Measurements from ENCODE around the gene ASCC1. TPM values are rescaled to one million over a fixed set of nuclear protein-coding genes. Genes with fewer than 3 reads are reported as not detected.
A peak's percentile ranks its signal among the peaks of the same experiment; 100 is the strongest.

ASCC1 gene
- total RNA-seq, 1 donor from 2014 or later: 34.1 TPM

GRCh38 chr10:72077275-72077990, 138.6 kb downstream of the ASCC1 start:
- peaks cover 62% of the 10 kb centered on the region for H3K4me1 Mint-ChIP-seq
- no peak for DNase-seq
- H3K4me3 Mint-ChIP-seq: no peak overlapping the region
- peak overlapping the region; percentile 70 for H3K27ac Mint-ChIP-seq
- intact Hi-C loops (cut with micrococcal nuclease): no loop called here
- H3K9me3 Mint-ChIP-seq: no peaks in the 10 kb centered on the region
- no peaks in the 10 kb centered on the region for H3K27me3 Mint-ChIP-seq
- peaks cover 34% of the 10 kb centered on the region for H3K36me3 Mint-ChIP-seq (ENCODE audit: low read depth)

- Mint-ChIP-seq H3K4me1 (peaks cover 58% of the 10 kb centered on the region), H3K27me3 (no peaks in the 10 kb centered on the region), H3K9me3 (no peaks in the 10 kb centered on the region), H3K27ac (peak overlapping the region; percentile 68), H3K36me3 (ENCODE audit: low read depth) (peaks cover 39% of the 10 kb centered on the region), H3K4me3 (no peak overlapping the region)
- intact Hi-C loops (cut with micrococcal nuclease): no loop called here
- DNase-seq: no peak
Observed at GRCh38 chr10:72076756-72077155, 139.3 kb downstream of the ASCC1 start.

DNA sequence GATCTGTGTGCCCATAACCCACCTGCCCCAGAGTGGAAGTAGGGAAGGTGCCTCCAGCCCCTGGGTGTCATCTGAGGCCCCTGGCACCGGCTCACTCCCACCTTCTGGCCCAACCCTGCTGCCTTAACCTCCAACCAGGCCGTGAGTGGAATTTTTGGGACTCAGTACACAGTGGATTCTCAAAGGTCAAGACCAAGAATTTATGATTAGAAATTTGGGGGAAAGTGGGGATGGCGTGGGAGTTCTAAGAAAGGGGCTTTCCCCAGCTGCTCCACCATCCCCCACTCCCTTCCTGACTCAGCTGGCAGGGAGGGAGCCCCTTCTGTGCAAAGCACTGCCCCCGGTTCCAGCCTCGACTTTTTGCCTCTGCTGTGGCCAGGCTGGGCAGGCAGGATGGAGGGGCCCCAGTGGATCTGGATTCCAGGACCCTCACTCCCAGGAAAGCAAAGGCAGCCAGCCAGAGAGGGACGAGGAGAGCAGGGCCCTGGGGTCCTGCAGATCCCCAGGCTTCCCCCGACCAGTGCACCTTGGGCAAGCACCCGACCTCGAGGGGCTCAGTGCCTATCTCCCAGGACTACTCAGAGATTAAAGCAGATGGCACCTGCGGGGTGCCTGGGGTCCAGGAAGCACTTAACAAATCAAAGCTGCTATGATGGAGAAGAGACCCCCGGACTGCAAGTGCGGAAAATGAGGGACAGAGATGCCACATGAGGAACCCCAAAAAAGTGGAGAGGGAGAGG, 140.5 kb downstream of the ASCC1 start:
- Mint-ChIP-seq H3K27me3 (no peaks in the 10 kb centered on the region), H3K4me1 (peaks cover 52% of the 10 kb centered on the region), H3K4me3 (peak overlapping the region; percentile 7), H3K9me3 (no peaks in the 10 kb centered on the region), H3K36me3 (ENCODE audit: low read depth) (peaks cover 39% of the 10 kb centered on the region), H3K27ac (peak overlapping the region; percentile 76)
- no peak for DNase-seq
- intact Hi-C loops (cut with micrococcal nuclease): loop anchor here (2.0 kb wide), 1 partner anchor 41 kb away; no protein-coding TSS in a partner anchor

- DNase-seq: no peak
- peaks cover 42% of the 10 kb centered on the region for H3K36me3 Mint-ChIP-seq (ENCODE audit: low read depth)
- intact Hi-C loops (cut with micrococcal nuclease): loop anchor here (2.0 kb wide), 1 partner anchor 40 kb away; no protein-coding TSS in a partner anchor
Observed at GRCh38 chr10:72074574-72075375, 141.3 kb downstream of the ASCC1 start.

GRCh38 chr10:72073708-72074573, 142.1 kb downstream of the ASCC1 start:
- Mint-ChIP-seq H3K4me1 (peaks cover 45% of the 10 kb centered on the region), H3K27ac (peak overlapping the region; percentile 78), H3K4me3 (no peak overlapping the region), H3K27me3 (no peaks in the 10 kb centered on the region), H3K36me3 (ENCODE audit: low read depth) (peaks cover 48% of the 10 kb centered on the region), H3K9me3 (no peaks in the 10 kb centered on the region)
- intact Hi-C loops (cut with micrococcal nuclease): loop anchor here (2.0 kb wide), 1 partner anchor 39 kb away; no protein-coding TSS in a partner anchor
- DNase-seq: no peak

More at GRCh38 chr10:72074574-72075375, 141.3 kb downstream of the ASCC1 start:
- Mint-ChIP-seq H3K27me3 (no peaks in the 10 kb centered on the region), H3K4me1 (peaks cover 47% of the 10 kb centered on the region), H3K9me3 (no peaks in the 10 kb centered on the region), H3K4me3 (no peak overlapping the region), H3K27ac (peak overlapping the region; percentile 76)

DNA sequence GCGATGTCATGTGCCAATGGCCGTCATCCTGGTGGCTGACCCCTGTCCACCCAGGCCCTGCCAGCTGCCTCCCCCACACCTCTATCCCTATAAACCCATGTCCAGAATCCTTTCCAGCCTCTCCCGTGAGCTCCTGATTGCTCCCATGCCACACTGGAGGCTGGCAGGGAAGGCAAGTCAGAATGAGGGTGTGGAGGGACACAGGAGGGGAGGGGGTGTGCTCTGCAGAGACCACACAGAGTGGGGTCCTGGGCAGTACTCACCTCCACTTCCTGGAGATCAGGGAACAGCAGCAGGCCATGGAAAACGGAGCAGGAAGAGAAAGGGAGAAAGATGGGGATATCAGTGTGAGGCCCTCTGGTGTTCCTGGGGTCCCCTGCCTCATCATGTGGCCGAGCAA, 143.4 kb downstream of the ASCC1 start:
- Mint-ChIP-seq H3K9me3 (no peaks in the 10 kb centered on the region), H3K27me3 (no peaks in the 10 kb centered on the region), H3K27ac (no peak overlapping the region), H3K4me1 (peaks cover 36% of the 10 kb centered on the region), H3K4me3 (no peak overlapping the region), H3K36me3 (ENCODE audit: low read depth) (peaks cover 49% of the 10 kb centered on the region)
- intact Hi-C loops (cut with micrococcal nuclease): no loop called here
- DNase-seq: no peak

DNA sequence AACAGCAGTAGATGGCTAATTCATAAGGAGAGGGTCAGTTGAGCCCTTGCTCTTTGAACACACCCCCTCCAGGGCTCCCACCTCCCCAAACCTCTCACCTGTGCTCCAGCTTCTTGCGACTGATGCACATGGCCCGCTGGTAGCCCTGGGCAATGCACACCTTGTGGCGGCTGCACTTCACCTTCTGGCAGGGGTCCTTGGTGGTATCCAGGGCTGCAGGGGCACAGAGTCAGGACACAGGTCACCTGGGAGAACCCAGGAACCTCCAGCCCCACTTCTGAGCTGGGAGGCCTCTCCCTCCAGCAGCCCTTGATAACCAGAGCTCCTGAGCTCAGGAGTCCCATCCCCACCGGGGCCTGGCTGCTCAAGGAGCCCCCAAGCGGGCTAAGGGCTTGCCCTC, 144.0 kb downstream of the ASCC1 start:
- H3K27ac Mint-ChIP-seq: no peak overlapping the region
- intact Hi-C loops (cut with micrococcal nuclease): no loop called here
- H3K27me3 Mint-ChIP-seq: no peaks in the 10 kb centered on the region
- no peaks in the 10 kb centered on the region for H3K9me3 Mint-ChIP-seq
- DNase-seq: no peak
- H3K36me3 Mint-ChIP-seq (ENCODE audit: low read depth): peaks cover 51% of the 10 kb centered on the region
- H3K4me1 Mint-ChIP-seq: peaks cover 31% of the 10 kb centered on the region
- no peak overlapping the region for H3K4me3 Mint-ChIP-seq

- Mint-ChIP-seq H3K4me3 (no peak overlapping the region), H3K36me3 (ENCODE audit: low read depth) (peaks cover 57% of the 10 kb centered on the region), H3K27ac (peak overlapping the region; percentile 68), H3K27me3 (no peaks in the 10 kb centered on the region), H3K9me3 (no peaks in the 10 kb centered on the region), H3K4me1 (peaks cover 17% of the 10 kb centered on the region)
- DNase-seq: no peak
- intact Hi-C loops (cut with micrococcal nuclease): no loop called here
Observed at GRCh38 chr10:72069751-72070526, 146.1 kb downstream of the ASCC1 start.

DNA sequence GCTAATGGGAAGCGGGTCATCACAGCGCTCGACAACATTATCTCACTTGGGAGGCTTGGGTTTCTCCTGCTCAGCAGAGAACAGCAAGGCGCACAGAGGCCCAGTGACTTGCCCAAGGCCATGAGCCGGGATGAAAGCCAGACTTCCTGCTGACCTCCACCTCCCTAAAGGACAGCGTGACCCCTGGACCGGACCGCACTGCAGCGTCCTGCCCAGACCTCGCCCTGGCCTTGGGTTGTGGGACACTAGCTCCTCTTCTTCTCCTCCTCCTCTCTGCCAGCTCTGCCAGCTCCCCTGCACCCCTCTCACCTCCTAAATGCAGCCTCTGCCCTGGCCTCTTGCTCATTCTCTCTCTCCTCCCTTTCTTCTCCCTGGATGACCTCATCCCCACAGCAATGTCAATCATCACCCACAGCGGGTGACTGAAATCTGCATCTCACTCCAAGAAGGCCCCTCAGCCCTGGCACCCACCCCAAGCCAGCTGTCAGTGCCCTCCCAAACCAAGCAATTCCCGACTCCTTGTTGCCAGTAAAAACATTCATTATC, 147.1 kb downstream of the ASCC1 start:
- Mint-ChIP-seq H3K9me3 (no peaks in the 10 kb centered on the region), H3K27ac (peak overlapping the region; percentile 16), H3K36me3 (ENCODE audit: low read depth) (peaks cover 58% of the 10 kb centered on the region), H3K4me3 (no peak overlapping the region), H3K4me1 (peaks cover 14% of the 10 kb centered on the region), H3K27me3 (no peaks in the 10 kb centered on the region)
- intact Hi-C loops (cut with micrococcal nuclease): no loop called here
- DNase-seq: no peak

DNA sequence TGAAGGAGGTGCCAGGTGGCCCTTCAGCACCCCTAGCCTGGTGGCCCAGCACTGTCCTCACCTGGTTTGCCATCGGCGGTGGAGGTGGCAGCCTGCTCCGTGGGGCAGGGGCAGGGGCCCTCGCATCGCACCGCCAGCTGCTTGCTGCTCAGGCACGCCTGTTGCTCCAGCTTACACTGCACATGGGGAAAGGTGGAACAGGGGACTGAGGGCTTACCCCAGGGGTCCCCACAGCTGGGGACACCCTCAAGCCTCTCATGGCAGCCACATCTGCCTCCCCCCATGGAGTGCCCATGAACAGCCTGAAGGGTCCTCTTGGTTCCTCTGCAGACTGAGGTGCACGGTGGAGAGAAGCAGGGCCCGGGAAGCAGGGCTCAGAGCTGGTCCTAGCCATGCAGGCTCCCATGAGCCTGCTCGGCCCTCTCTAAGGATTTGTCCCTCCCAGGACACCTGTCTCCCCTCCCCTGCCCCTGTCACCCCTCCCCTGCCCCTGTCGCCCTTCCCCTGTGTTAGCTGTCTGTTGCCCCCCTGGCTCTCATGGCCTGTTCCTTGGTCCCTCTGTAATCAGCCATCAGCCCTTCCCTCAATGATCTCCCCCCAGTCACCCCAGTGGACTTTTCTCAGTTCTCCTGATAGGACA, 147.8 kb downstream of the ASCC1 start:
- no peaks in the 10 kb centered on the region for H3K9me3 Mint-ChIP-seq
- H3K27me3 Mint-ChIP-seq: no peaks in the 10 kb centered on the region
- DNase-seq: no peak
- intact Hi-C loops (cut with micrococcal nuclease): no loop called here
- peaks cover 10% of the 10 kb centered on the region for H3K4me1 Mint-ChIP-seq
- peaks cover 56% of the 10 kb centered on the region for H3K36me3 Mint-ChIP-seq (ENCODE audit: low read depth)
- H3K4me3 Mint-ChIP-seq: no peak overlapping the region
- no peak overlapping the region for H3K27ac Mint-ChIP-seq

GRCh38 chr10:72067463-72068125, 148.5 kb downstream of the ASCC1 start:
- intact Hi-C loops (cut with micrococcal nuclease): no loop called here
- Mint-ChIP-seq H3K9me3 (no peaks in the 10 kb centered on the region), H3K4me1 (peaks cover 8% of the 10 kb centered on the region), H3K27ac (no peak overlapping the region), H3K27me3 (no peaks in the 10 kb centered on the region), H3K4me3 (no peak overlapping the region), H3K36me3 (ENCODE audit: low read depth) (peaks cover 57% of the 10 kb centered on the region)
- DNase-seq: no peak

All from activated CD4-positive, alpha-beta T cell treated with anti-CD3 and anti-CD28 coated beads, Interleukin-2, amount 10 ng/mL, durations not matched to agents 24 days and 14 days (primary cell).